NT2/D1 (cell line): ENCODE results near the gene CDCA8.

Experiments used
- SUZ12 ChIP-seq: IDR thresholded peaks from 2 replicates; pipeline ENCODE4 v1.6.1; 2011; ENCODE audit not compliant: insufficient read length, insufficient read depth; ENCODE audit errors: extremely low read depth
- YY1 ChIP-seq: IDR thresholded peaks from 2 replicates; pipeline ENCODE4 v1.6.1; 2011; ENCODE audit not compliant: insufficient read length, insufficient read depth
- ZNF274 ChIP-seq: IDR thresholded peaks from 2 replicates; pipeline ENCODE4 v1.6.1; 2011; ENCODE audit warnings: mild to moderate bottlenecking, low read depth, low read length

GRCh38 chr1:37705399-37705798 is 13.1 kb downstream of the CDCA8 start:
- TF ChIP-seq YY1 (no peak), ZNF274 (no peak), SUZ12 (no peak)
